Right lobe of liver (tissue), 6 donors: ENCODE data around the gene CTDSPL. TPM values are rescaled to one million over a fixed set of nuclear protein-coding genes. Genes with fewer than 3 reads are reported as not detected.

ENCODE experiments used
- ATAC-seq, 4 donors: fragments of 200-7000 bp; cut with Tn5 transposase; one replicate each; pipeline ENCODE4 v1.9.1; 2020; ENCODE audit warnings: mild to moderate bottlenecking in 4 of 4, moderate library complexity in 4 of 4
- DNase-seq, 3 donors: peaks; one replicate each; pipeline ENCODE4 v3.0.0-alpha.2; 2020
- H3K27ac ChIP-seq, 3 donors: fragments of 200-600 bp; one replicate each; pipeline ENCODE4 v1.8.0; 2022
- H3K27me3 ChIP-seq, 2 donors: fragments of 200-600 bp; one replicate each; pipeline ENCODE4 v1.8.0; 2022
- H3K36me3 ChIP-seq, 4 donors: fragments of 200-600 bp; sonication (generic) in 1 of 4; one replicate each; pipeline versions ENCODE4 v1.5.1 to v1.8.0; 2017 to 2022; ENCODE audit warnings: control low read depth in 1 of 4
- H3K4me1 ChIP-seq, 4 donors: fragments of 200-600 bp; sonication (generic) in 1 of 4; one replicate each; pipeline versions ENCODE4 v1.5.1 to v1.8.0; 2017 to 2022; ENCODE audit warnings: control low read depth in 1 of 4
- H3K4me3 ChIP-seq, 3 donors: fragments of 200-600 bp; one replicate each; pipeline ENCODE4 v1.8.0; 2022
- H3K9me3 ChIP-seq, 4 donors: fragments of 200-600 bp; sonication (generic) in 1 of 4; one replicate each; pipeline versions ENCODE4 v1.5.1 to v1.8.0; 2017 to 2022; ENCODE audit warnings: control low read depth in 1 of 4
- CTCF ChIP-seq, 4 donors: fragments of 200-600 bp in 3 of 4; fragments of 450-650 bp in 1 of 4; IDR thresholded peaks; one replicate each; pipeline versions ENCODE4 v1.5.1 to v1.8.0; 2016 to 2022; ENCODE audit warnings: antibody characterized with exemption in 4 of 4, mild to moderate bottlenecking in 2 of 4
- POLR2A ChIP-seq: fragments of 450-650 bp; IDR thresholded peaks from one replicate; pipeline ENCODE4 v1.6.1; 2017; ENCODE audit warnings: antibody characterized with exemption, mild to moderate bottlenecking
- WGBS: methylation state at CpG from one replicate; pipeline ENCODE4 v1.1.6; 2018; ENCODE audit warnings: low coverage, low lambda C conversion rate; ENCODE audit not compliant: insufficient coverage; ENCODE audit errors: missing lambda C conversion rate; 5-methylcytosine and 5-hydroxymethylcytosine counted together
- intact Hi-C, 2 donors: fragments of 100-400 bp; cut with DNase I; formaldehyde crosslinking; loops; one replicate each; pipeline versions ENCODE4 v1.11.2 to v1.14.1; 2022
- total RNA-seq, 6 experiments: library from RNA; depleted of rRNA in 2 of 6; stranded (reverse); fragments of >200 nt in 2 of 6; fragmentation: NEBNext Ultra II Directional in 3 of 6; extraction: Animal tissue kit (Norgen Biotek cat#: 25700) in 3 of 6; gene quantifications; one replicate each; pipeline versions ENCODE4 v1.1.0 to v1.2.4, GENCODE V29; 2016 to 2023
- donor health status: DM: no; HTN: yes; CAD: no.
- donor health status: DM: no; HTN: no; CAD: no.
- donor health status: DM: no; HTN: no; CAD: no.
- donor health status: DM: no; HTN: yes; CAD: no.
- donor health status: DM: no; HTN: yes; CAD: no.

Gene CTDSPL
- total RNA-seq, 6 experiments from 2014 or later, result 14.9 to 22.8 (median 18.0) TPM

- H3K4me1 ChIP-seq, result peaks cover 0 to 7% (median 2%) of the 10 kb centered on the region in 4 donors
- no peaks in the 10 kb centered on the region for H3K27me3 ChIP-seq
- TF ChIP-seq POLR2A (no peak), CTCF (IDR thresholded peaks at IDR 0.05) (no peak)
- H3K9me3 ChIP-seq, result no peaks in the 10 kb centered on the region
- DNase-seq, result no peak
- H3K4me3 ChIP-seq, result no peak overlapping the region
- H3K27ac ChIP-seq, result no peak overlapping the region
- ATAC-seq, result peak in 1 of 4 donors; percentile 18
- WGBS, result 0% methylated on average over 1 of the region's 2 CpGs
- intact Hi-C loops, result no loop called here
- no peaks in the 10 kb centered on the region for H3K36me3 ChIP-seq
These were observed 41.6 kb downstream of the CTDSPL start for GRCh38 chr3:37903320-37903719.

- Histone ChIP-seq H3K36me3 (no peaks in the 10 kb centered on the region), H3K4me3 (no peak overlapping the region), H3K9me3 (no peaks in the 10 kb centered on the region), H3K27me3 (no peaks in the 10 kb centered on the region), H3K4me1 (peaks cover 0 to 7% (median 2%) of the 10 kb centered on the region in 4 donors), H3K27ac (no peak overlapping the region)
- intact Hi-C loops, result no loop called here
- TF ChIP-seq POLR2A (no peak), CTCF (IDR thresholded peaks at IDR 0.05) (no peak)
- WGBS, result 100% methylated on average over 1 of the region's 3 CpGs
- DNase-seq (no peak), ATAC-seq (peak in 1 of 4 donors; percentile 10)
These were observed 42.1 kb downstream of the CTDSPL start for GRCh38 chr3:37903734-37904133.

- no peak for ATAC-seq
- no peak overlapping the region for H3K4me3 ChIP-seq
- intact Hi-C loops, result no loop called here
- no peak overlapping the region for H3K27ac ChIP-seq
- H3K36me3 ChIP-seq, result no peaks in the 10 kb centered on the region
- H3K9me3 ChIP-seq, result no peaks in the 10 kb centered on the region
- no CpG with 5 or more reads among the region's 1 CpG for WGBS
- DNase-seq, result no peak
- H3K4me1 ChIP-seq, result peaks cover 0 to 13% (median 2%) of the 10 kb centered on the region in 4 donors
- H3K27me3 ChIP-seq, result no peaks in the 10 kb centered on the region
- TF ChIP-seq POLR2A, result no peak
- TF ChIP-seq CTCF (IDR thresholded peaks at IDR 0.05), result no peak
These were observed 42.9 kb downstream of the CTDSPL start for GRCh38 chr3:37904601-37905000.

GRCh38 chr3:37905346-37905745 is 43.7 kb downstream of the CTDSPL start:
- TF ChIP-seq POLR2A (no peak), CTCF (IDR thresholded peaks at IDR 0.05) (no peak)
- no peak overlapping the region for H3K27ac ChIP-seq
- H3K27me3 ChIP-seq, result no peaks in the 10 kb centered on the region
- peaks cover 0 to 13% (median 2%) of the 10 kb centered on the region in 4 donors for H3K4me1 ChIP-seq
- ATAC-seq, result no peak
- 55% methylated on average over 1 of the region's 1 CpG for WGBS
- DNase-seq, result no peak
- no peak overlapping the region for H3K4me3 ChIP-seq
- H3K9me3 ChIP-seq, result no peaks in the 10 kb centered on the region
- H3K36me3 ChIP-seq, result no peaks in the 10 kb centered on the region
- intact Hi-C loops, result no loop called here
